WTC11 (cell line): ENCODE data around the gene RUNX1.

ENCODE experiments used
- ESRRA ChIP-seq: sonication (generic); formaldehyde crosslinking; IDR thresholded peaks from 2 replicates; pipeline ENCODE4 v1.8.1; 2022; ENCODE audit warnings: mild to moderate bottlenecking, missing genetic modification reagents, borderline replicate concordance
- FOXP1 ChIP-seq: sonication (generic); formaldehyde crosslinking; IDR thresholded peaks from 2 replicates; pipeline ENCODE4 v1.8.0; 2022; ENCODE audit warnings: missing genetic modification reagents, mild to moderate bottlenecking, moderate library complexity, borderline replicate concordance
- GABPB1 ChIP-seq: sonication (generic); formaldehyde crosslinking; IDR thresholded peaks from 2 replicates; pipeline ENCODE4 v1.8.1; 2023; ENCODE audit warnings: mild to moderate bottlenecking, missing genetic modification reagents
- JUN ChIP-seq: sonication (generic); formaldehyde crosslinking; IDR thresholded peaks from 2 replicates; pipeline ENCODE4 v1.8.0; 2023; ENCODE audit warnings: mild to moderate bottlenecking, missing genetic modification reagents
- MXD4 ChIP-seq: fragments of 250-450 bp; sonication (Bioruptor Pico); IDR thresholded peaks from 2 replicates; pipeline ENCODE4 v1.8.0; 2021; ENCODE audit warnings: mild to moderate bottlenecking, moderate library complexity, borderline replicate concordance
- NR2C2 ChIP-seq: sonication (generic); formaldehyde crosslinking; IDR thresholded peaks from 2 replicates; pipeline ENCODE4 v1.8.0; 2022; ENCODE audit warnings: mild to moderate bottlenecking, missing genetic modification reagents
- RELA ChIP-seq: sonication (generic); formaldehyde crosslinking; IDR thresholded peaks from 2 replicates; pipeline ENCODE4 v1.8.1; 2022; ENCODE audit warnings: missing genetic modification reagents, mild to moderate bottlenecking, borderline replicate concordance
- SP1 ChIP-seq: sonication (generic); formaldehyde crosslinking; conservative IDR thresholded peaks from 2 replicates; pipeline ENCODE4 v1.8.1; 2022; ENCODE audit warnings: missing genetic modification reagents
- ZNF138 ChIP-seq: sonication (generic); formaldehyde crosslinking; conservative IDR thresholded peaks from 2 replicates; pipeline ENCODE4 v1.8.1; 2022; ENCODE audit warnings: mild to moderate bottlenecking, moderate library complexity, missing genetic modification reagents
- TF ChIP-seq, protein P1 (sequence below): sonication (generic); formaldehyde crosslinking; conservative IDR thresholded peaks from 2 replicates; pipeline ENCODE4 v1.8.1; 2022; ENCODE audit warnings: mild to moderate bottlenecking, missing genetic modification reagents
- TF ChIP-seq, protein P2 (sequence below): fragments of 200-600 bp; IDR thresholded peaks from 2 replicates; pipeline ENCODE4 v1.8.0; 2022; ENCODE audit warnings: antibody characterized with exemption
- TF ChIP-seq, protein P3 (sequence below): sonication (generic); formaldehyde crosslinking; IDR thresholded peaks from 2 replicates; pipeline ENCODE4 v1.8.1; 2023; ENCODE audit warnings: mild to moderate bottlenecking, missing genetic modification reagents
- TF ChIP-seq, protein P4 (sequence below): sonication (generic); formaldehyde crosslinking; IDR thresholded peaks from 2 replicates; pipeline ENCODE4 v1.8.1; 2023; ENCODE audit warnings: mild to moderate bottlenecking, missing genetic modification reagents, borderline replicate concordance
- TF ChIP-seq, protein P5 (sequence below): sonication (generic); formaldehyde crosslinking; IDR thresholded peaks from 2 replicates; pipeline ENCODE4 v1.8.1; 2022; ENCODE audit warnings: mild to moderate bottlenecking, missing genetic modification reagents, moderate library complexity, borderline replicate concordance

DNA sequence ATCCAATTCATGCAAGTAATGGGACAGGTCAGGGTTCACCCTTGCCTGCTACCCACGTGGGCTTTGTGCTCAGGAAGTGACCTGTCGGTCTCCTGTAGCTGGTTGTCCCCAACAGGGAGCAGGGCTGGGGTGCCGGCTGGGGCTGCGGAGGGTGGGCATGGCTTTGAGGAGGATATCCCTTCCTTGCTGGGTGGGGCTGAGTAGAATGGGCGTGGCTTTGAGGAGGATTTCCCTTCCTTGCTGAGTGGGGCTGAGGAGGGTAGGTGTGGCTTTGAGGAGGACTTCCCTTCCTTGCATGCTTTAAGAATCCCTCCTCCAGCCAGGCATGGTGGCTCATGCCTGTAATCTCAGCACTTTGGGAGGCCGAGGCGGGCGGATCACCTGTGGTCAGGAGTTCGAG is 229.1 kb downstream of the RUNX1 start:
- no peak for TF ChIP-seq SP1 (CRISPR knock-in tag)
- TF ChIP-seq, protein P1, sequence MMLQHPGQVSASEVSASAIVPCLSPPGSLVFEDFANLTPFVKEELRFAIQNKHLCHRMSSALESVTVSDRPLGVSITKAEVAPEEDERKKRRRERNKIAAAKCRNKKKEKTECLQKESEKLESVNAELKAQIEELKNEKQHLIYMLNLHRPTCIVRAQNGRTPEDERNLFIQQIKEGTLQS: no peak
- TF ChIP-seq RELA (CRISPR knock-in tag): no peak
- TF ChIP-seq, protein P2, sequence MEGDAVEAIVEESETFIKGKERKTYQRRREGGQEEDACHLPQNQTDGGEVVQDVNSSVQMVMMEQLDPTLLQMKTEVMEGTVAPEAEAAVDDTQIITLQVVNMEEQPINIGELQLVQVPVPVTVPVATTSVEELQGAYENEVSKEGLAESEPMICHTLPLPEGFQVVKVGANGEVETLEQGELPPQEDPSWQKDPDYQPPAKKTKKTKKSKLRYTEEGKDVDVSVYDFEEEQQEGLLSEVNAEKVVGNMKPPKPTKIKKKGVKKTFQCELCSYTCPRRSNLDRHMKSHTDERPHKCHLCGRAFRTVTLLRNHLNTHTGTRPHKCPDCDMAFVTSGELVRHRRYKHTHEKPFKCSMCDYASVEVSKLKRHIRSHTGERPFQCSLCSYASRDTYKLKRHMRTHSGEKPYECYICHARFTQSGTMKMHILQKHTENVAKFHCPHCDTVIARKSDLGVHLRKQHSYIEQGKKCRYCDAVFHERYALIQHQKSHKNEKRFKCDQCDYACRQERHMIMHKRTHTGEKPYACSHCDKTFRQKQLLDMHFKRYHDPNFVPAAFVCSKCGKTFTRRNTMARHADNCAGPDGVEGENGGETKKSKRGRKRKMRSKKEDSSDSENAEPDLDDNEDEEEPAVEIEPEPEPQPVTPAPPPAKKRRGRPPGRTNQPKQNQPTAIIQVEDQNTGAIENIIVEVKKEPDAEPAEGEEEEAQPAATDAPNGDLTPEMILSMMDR: no peak
- TF ChIP-seq, protein P3, sequence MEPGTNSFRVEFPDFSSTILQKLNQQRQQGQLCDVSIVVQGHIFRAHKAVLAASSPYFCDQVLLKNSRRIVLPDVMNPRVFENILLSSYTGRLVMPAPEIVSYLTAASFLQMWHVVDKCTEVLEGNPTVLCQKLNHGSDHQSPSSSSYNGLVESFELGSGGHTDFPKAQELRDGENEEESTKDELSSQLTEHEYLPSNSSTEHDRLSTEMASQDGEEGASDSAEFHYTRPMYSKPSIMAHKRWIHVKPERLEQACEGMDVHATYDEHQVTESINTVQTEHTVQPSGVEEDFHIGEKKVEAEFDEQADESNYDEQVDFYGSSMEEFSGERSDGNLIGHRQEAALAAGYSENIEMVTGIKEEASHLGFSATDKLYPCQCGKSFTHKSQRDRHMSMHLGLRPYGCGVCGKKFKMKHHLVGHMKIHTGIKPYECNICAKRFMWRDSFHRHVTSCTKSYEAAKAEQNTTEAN (CRISPR knock-in tag): no peak
- TF ChIP-seq, protein P4, sequence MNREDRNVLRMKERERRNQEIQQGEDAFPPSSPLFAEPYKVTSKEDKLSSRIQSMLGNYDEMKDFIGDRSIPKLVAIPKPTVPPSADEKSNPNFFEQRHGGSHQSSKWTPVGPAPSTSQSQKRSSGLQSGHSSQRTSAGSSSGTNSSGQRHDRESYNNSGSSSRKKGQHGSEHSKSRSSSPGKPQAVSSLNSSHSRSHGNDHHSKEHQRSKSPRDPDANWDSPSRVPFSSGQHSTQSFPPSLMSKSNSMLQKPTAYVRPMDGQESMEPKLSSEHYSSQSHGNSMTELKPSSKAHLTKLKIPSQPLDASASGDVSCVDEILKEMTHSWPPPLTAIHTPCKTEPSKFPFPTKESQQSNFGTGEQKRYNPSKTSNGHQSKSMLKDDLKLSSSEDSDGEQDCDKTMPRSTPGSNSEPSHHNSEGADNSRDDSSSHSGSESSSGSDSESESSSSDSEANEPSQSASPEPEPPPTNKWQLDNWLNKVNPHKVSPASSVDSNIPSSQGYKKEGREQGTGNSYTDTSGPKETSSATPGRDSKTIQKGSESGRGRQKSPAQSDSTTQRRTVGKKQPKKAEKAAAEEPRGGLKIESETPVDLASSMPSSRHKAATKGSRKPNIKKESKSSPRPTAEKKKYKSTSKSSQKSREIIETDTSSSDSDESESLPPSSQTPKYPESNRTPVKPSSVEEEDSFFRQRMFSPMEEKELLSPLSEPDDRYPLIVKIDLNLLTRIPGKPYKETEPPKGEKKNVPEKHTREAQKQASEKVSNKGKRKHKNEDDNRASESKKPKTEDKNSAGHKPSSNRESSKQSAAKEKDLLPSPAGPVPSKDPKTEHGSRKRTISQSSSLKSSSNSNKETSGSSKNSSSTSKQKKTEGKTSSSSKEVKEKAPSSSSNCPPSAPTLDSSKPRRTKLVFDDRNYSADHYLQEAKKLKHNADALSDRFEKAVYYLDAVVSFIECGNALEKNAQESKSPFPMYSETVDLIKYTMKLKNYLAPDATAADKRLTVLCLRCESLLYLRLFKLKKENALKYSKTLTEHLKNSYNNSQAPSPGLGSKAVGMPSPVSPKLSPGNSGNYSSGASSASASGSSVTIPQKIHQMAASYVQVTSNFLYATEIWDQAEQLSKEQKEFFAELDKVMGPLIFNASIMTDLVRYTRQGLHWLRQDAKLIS (CRISPR knock-in tag): no peak
- TF ChIP-seq, protein P5, sequence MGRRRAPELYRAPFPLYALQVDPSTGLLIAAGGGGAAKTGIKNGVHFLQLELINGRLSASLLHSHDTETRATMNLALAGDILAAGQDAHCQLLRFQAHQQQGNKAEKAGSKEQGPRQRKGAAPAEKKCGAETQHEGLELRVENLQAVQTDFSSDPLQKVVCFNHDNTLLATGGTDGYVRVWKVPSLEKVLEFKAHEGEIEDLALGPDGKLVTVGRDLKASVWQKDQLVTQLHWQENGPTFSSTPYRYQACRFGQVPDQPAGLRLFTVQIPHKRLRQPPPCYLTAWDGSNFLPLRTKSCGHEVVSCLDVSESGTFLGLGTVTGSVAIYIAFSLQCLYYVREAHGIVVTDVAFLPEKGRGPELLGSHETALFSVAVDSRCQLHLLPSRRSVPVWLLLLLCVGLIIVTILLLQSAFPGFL (CRISPR knock-in tag): no peak
- no peak for TF ChIP-seq NR2C2 (CRISPR knock-in tag)
- TF ChIP-seq ZNF138 (CRISPR knock-in tag): no peak
- TF ChIP-seq MXD4: no peak
- TF ChIP-seq JUN (CRISPR knock-in tag): no peak
- TF ChIP-seq GABPB1 (CRISPR knock-in tag): no peak
- no peak for TF ChIP-seq ESRRA
- no peak for TF ChIP-seq FOXP1 (CRISPR knock-in tag)
